GM12874 (cell line): ENCODE data around the gene NIPA2.
A peak's percentile ranks its signal among the peaks of the same experiment; 100 is the strongest.

Source experiments
- CTCF ChIP-seq: IDR thresholded peaks from 2 replicates; pipeline ENCODE4 v1.5.1; 2011; ENCODE audit warnings: low read depth, mild to moderate bottlenecking, control low read depth, low read length, moderate library complexity; ENCODE audit not compliant: insufficient read depth

NIPA2 gene

GRCh38 chr15:22878103-22878502, 39.6 kb downstream of the NIPA2 start:
- no peak for TF ChIP-seq CTCF

GRCh38 chr15:22880068-22880980, 41.9 kb downstream of the NIPA2 start:
- no peak for TF ChIP-seq CTCF

GRCh38 chr15:22880981-22881738, 42.7 kb downstream of the NIPA2 start:
- no peak for TF ChIP-seq CTCF

GRCh38 chr15:22881739-22882440, 43.4 kb downstream of the NIPA2 start:
- no peak for TF ChIP-seq CTCF

GRCh38 chr15:22883196-22883595, 44.7 kb downstream of the NIPA2 start:
- TF ChIP-seq CTCF = no peak

GRCh38 chr15:22884344-22884743, 45.9 kb downstream of the NIPA2 start:
- TF ChIP-seq CTCF = peak; percentile 34; the same call in 1 of the 2 replicates

GRCh38 chr15:22885120-22885519, 46.7 kb downstream of the NIPA2 start:
- no peak for TF ChIP-seq CTCF
